Fibroblast of pulmonary artery (primary cell): ENCODE results near the gene ABHD12.

Source experiments
- DNase-seq: peaks from one replicate; pipeline ENCODE4 v3.0.0-alpha.2; 2010; ENCODE audit warnings: low read depth
- H3K4me3 ChIP-seq: replicated peaks from 2 replicates; pipeline ENCODE4 v1.5.1; 2011; ENCODE audit warnings: low read depth, mild to moderate bottlenecking, control low read depth, low read length, moderate library complexity
- CTCF ChIP-seq: IDR thresholded peaks from 2 replicates; pipeline ENCODE4 v1.5.1; 2011; ENCODE audit warnings: mild to moderate bottlenecking, control low read depth, low read length, inconsistent platforms; ENCODE audit errors: missing control alignments

ABHD12 gene

DNA sequence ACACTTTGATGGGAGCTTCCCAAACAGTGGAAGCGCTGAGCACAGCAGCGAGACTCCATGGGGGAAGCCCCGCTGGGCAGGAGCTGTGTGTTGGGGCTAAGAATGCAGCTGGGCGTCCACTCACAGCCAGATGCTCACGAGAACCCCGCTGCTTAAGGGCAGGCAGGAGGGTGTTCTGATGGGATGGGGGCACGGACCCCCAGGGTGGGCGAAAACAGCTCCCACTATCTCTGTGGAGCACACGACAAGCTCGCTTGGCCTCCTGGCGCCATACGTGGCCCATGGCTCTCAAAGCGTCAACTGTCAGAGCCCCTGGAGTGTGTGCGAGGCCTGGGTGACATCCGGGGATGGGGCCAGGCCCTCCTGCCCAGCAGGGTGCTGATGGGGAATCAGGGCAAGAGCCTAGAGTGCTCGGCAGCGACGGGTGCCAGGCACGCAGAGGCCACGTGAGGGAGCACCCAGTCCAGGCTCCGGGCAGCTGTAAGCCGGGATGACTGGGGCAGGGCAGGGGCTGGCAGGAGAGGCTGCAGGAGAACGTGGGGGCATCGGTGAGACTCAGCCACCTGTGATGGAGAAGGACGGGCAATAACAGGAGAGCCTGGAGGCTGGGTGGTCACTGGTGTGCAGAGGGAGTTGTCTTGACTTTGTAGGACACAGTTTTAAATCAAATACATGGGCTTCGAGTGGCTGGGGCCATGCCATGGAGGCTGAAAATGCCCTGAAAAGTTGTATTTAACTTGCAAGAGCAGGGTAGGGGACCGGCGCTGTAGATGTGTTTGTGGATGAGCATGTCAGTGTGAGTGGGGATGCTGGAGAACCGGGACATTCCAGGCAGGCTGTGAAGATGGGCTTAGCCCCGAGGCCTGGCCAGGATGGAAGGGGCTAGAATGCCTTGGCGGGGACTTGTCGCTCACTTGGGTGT, 115.5 kb downstream of the ABHD12 start:
- DNase-seq, result no peak
- no peak overlapping the region for H3K4me3 ChIP-seq
- TF ChIP-seq CTCF, result no peak

- DNase-seq, result no peak
- H3K4me3 ChIP-seq, result no peak overlapping the region
- TF ChIP-seq CTCF, result no peak
Measured at GRCh38 chr20:25274481-25274880, 116.2 kb downstream of the ABHD12 start.

DNA sequence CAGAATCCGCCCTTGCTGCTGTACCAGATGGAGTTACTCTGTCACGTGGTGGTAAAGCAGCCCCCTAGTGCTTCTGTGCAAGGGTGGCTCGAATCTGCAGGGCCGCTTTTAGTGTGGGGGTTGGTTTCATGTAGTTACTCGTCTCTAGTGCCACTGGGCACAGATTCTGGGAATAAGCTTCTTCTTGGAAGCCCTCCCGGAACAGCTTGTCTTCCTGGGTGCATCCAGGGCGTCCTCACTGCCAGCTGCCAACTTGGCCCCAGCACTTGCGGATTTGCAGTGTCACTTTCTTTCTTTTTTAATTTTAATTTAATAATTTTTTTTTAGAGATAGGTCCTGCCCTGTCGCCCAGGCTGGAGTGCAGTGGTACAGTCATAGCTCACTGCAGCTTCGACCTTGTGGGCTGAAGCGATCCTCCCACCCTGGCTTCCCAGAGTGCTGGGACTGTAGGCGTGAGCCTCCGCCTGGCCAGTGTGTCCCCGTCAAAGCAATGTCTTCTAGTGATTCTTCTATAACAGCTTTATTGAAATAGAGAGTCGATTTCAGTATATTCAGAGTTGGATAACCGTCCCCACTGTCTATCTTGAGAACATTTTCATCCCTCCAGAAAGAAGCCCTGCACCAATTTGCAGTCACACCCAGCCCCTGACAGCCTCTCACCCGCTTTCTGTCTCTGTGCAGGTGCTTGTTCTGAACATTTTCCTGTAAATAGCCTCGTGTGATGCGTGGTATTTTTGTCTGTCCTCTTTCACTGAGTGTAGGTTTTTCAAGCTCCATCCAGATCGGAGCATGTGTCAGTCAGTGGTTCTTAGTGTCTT, 116.9 kb downstream of the ABHD12 start:
- no peak for TF ChIP-seq CTCF
- DNase-seq, result no peak

GRCh38 chr20:25273046-25273445, 117.6 kb downstream of the ABHD12 start:
- no peak overlapping the region for H3K4me3 ChIP-seq
- TF ChIP-seq CTCF, result no peak
- no peak for DNase-seq

More for the DNA sequence above, 116.9 kb downstream of the ABHD12 start:
- H3K4me3 ChIP-seq, result no peak overlapping the region

DNA sequence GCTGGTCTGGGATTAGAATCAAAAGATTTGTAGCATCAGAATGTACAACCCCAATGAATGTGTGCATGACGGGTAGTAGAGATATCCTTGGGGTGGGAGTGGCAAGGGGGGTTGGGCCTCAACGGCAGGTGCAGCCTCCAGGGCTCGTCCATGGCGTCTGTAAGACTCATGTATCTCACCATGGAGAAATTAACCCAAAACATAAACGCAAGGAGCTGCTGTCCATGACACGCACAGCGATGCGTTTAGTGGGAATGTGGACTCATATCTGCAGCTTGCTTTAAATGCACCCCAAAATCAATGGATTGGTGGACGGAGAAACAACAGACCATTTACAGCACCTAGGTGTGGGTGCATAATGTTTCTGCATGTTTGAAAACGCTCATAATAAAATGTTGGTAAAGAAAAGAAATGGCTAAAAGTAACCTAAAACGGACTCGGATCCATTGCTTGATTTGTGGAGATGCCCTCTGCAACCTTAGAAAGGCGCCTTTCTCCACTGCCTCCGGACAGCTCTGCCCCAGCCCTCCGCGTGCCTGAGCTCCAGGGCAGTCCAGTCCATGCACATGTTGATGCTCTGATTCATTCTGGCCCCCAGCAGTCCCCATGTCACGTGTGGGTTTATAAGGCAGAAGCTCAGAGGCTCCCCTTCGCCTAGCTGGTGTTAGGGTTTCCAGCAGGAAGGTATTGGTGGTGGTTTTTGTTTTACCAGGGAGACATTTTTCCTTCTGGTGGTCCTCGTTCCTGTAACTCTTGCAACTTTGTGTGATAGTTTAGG, 118.2 kb downstream of the ABHD12 start:
- no peak for TF ChIP-seq CTCF
- no peak overlapping the region for H3K4me3 ChIP-seq
- DNase-seq, result no peak

DNA sequence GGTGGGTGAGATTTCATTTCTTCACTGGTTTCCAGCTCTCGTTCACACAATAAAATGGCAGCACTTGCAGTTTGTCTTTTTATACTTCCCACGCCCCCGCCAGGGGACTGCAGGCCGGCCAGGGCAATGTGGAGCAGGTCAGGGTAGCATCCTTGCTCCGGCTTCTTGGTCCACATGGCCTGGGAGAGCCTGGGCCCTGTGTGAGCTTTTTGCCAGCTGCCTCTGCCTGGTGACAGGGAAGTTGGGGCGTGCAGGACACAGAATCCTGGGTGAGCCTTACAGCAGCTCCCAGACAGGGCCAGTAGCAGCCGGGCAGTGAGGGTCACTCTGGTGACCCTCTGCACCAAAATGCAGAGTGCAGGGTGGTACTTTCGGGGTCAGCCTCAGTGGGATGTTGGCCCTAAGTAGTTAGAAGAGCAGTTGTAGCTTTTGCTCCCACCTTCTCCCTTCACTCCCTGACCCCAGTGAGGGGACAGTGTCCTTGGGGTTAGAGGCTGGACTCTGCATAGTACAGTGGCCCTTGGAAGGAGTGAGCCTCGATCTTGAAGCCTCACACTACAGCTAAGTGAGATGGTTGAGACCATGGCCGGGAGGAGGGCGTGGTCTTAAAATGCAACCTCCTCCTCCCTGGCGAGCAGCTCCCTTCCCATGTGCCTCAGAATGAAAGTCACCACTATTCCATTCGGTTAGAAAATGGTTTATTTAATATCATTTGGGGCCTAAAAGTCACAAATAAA, 119.0 kb downstream of the ABHD12 start:
- no peak overlapping the region for H3K4me3 ChIP-seq
- no peak for TF ChIP-seq CTCF
- no peak for DNase-seq
